Right lobe of liver (tissue), 4 donors: ENCODE measurements around the gene TBC1D1.

Experiments
- POLR2A ChIP-seq: fragments of 450-650 bp; IDR thresholded peaks from one replicate; pipeline ENCODE4 v1.6.1; 2017; ENCODE audit warnings: antibody characterized with exemption, mild to moderate bottlenecking
- TF ChIP-seq, protein P1 (sequence below), 4 donors: fragments of 200-600 bp in 3 of 4; fragments of 450-650 bp in 1 of 4; IDR thresholded peaks; one replicate each; pipeline versions ENCODE4 v1.5.1 to v1.8.0; 2016 to 2022; ENCODE audit warnings: antibody characterized with exemption in 4 of 4, mild to moderate bottlenecking in 2 of 4
- donor health status: DM: no; HTN: no; CAD: no.
- donor health status: DM: no; HTN: no; CAD: no.
- donor health status: DM: no; HTN: yes; CAD: no.

DNA sequence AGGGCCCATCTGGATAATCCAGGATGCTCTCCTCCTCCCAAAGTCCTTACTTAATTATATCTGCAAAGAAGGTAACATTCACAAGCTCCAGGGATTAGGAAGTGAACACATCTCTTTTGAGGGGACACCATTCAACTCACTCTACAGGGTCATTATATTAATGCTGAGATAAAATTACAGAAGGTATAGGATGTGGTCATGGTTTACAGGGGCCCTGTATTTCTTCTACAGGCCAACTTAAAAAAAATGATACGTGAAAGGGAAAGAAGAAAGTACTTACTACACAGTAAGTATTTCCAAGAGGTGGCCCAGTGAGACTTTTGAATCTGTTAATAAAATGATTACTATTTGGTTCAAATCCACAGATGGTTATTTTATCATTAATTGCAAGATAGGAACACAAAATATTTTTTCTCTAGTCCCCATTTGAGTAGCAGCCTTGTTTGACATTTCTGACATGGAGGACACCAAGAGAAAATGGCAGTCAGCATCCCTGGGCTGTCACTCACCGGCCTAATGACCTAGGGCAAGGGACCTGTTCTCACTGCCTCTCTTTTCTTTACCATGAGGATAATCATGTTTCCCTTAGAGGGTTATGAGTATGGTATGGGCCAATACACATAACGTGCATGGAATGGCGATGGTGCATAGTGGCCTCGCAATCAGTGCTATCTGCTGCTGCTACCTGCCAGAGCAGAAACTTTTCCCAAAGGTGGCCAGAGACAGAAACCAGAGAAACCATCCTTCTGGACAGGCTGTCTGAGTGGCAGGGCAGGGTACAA is 209.8 kb downstream of the TBC1D1 start:
- TF ChIP-seq, protein P1, sequence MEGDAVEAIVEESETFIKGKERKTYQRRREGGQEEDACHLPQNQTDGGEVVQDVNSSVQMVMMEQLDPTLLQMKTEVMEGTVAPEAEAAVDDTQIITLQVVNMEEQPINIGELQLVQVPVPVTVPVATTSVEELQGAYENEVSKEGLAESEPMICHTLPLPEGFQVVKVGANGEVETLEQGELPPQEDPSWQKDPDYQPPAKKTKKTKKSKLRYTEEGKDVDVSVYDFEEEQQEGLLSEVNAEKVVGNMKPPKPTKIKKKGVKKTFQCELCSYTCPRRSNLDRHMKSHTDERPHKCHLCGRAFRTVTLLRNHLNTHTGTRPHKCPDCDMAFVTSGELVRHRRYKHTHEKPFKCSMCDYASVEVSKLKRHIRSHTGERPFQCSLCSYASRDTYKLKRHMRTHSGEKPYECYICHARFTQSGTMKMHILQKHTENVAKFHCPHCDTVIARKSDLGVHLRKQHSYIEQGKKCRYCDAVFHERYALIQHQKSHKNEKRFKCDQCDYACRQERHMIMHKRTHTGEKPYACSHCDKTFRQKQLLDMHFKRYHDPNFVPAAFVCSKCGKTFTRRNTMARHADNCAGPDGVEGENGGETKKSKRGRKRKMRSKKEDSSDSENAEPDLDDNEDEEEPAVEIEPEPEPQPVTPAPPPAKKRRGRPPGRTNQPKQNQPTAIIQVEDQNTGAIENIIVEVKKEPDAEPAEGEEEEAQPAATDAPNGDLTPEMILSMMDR (IDR thresholded peaks at IDR 0.05) = no peak
- TF ChIP-seq POLR2A = no peak
